H1 (cell line): Measurements from ENCODE around the gene RAB40A. TPM values are rescaled to one million over a fixed set of nuclear protein-coding genes. Genes with fewer than 3 reads are reported as not detected.

Experiments used
- CTCF ChIA-PET: fragments of 300-600 bp; sonication (Branson Sonifier 250); formaldehyde crosslinking; loops from one replicate; lab custom pipeline; 2021; ENCODE audit not compliant: partially characterized antibody; lab: Charles Lee
- POLR2A ChIA-PET: fragments of 300-600 bp; sonication (Branson Sonifier 250); formaldehyde crosslinking; loops from one replicate; lab custom pipeline; 2021; ENCODE audit warnings: inconsistent platforms; ENCODE audit not compliant: partially characterized antibody; lab: Charles Lee
- DNase-seq, 2 experiments: peaks; one replicate each; pipeline versions ENCODE4 v3.0.0 to v3.0.0-alpha.2; 2010 to 2022; ENCODE audit warnings: low spot score in 2 of 2, low read depth in 1 of 2, mixed read lengths in 1 of 2
- FAIRE-seq: peaks from 2 replicates; lab custom pipeline; 2011; peaks lifted over from hg19 to GRCh38; lab: Jason Lieb, UNC
- H2AFZ ChIP-seq: 2 replicates; pipeline ENCODE4 v1.8.1; 2012; ENCODE audit warnings: low read length, inconsistent platforms
- H2AK5ac ChIP-seq: 2 replicates; pipeline ENCODE4 v1.6.1; 2013; ENCODE audit warnings: low read depth, low read length
- H2BK120ac ChIP-seq: replicated peaks from 2 replicates; pipeline ENCODE3; 2013; ENCODE audit warnings: low read depth, low read length, inconsistent platforms
- H2BK12ac ChIP-seq: 2 replicates; pipeline ENCODE4 v1.6.1; 2013; ENCODE audit warnings: low read depth, low read length
- H2BK15ac ChIP-seq: 2 replicates; pipeline ENCODE4 v1.6.1; 2013; ENCODE audit warnings: low read length
- H2BK20ac ChIP-seq: 2 replicates; pipeline ENCODE4 v1.6.1; 2013; ENCODE audit warnings: low read length
- H2BK5ac ChIP-seq: 2 replicates; pipeline ENCODE4 v1.6.1; 2013; ENCODE audit warnings: low read depth, low read length
- H3K14ac ChIP-seq: 2 replicates; pipeline ENCODE4 v1.6.1; 2013; ENCODE audit warnings: inconsistent platforms; ENCODE audit not compliant: insufficient read length
- H3K18ac ChIP-seq: 2 replicates; pipeline ENCODE4 v1.6.1; 2013; ENCODE audit warnings: low read length; ENCODE audit errors: extremely low read depth
- H3K23ac ChIP-seq: 2 replicates; pipeline ENCODE4 v1.6.1; 2013; ENCODE audit warnings: inconsistent platforms; ENCODE audit not compliant: insufficient read length
- H3K23me2 ChIP-seq: 2 replicates; pipeline ENCODE4 v1.6.1; 2013; ENCODE audit warnings: low read depth, low read length
- H3K27ac ChIP-seq: 2 replicates; pipeline ENCODE4 v1.6.1; 2011; ENCODE audit warnings: low read depth, low read length, inconsistent platforms
- H3K27me3 ChIP-seq, 4 experiments: replicated peaks in 1 of 4; 1 replicate in 1 of 4; 2 replicates in 3 of 4; pipeline versions ENCODE4 v1.6.1 to v1.8.1; 2011 to 2013; ENCODE audit warnings: low read length in 3 of 4, mild to moderate bottlenecking in 3 of 4, inconsistent platforms in 2 of 4, mixed read lengths in 2 of 4, moderate library complexity in 1 of 4; ENCODE audit not compliant: control insufficient read depth in 3 of 4, insufficient read depth in 3 of 4; ENCODE audit errors: extremely low read depth in 1 of 4
- H3K36me3 ChIP-seq, 4 experiments: 2 replicates each; pipeline versions ENCODE4 v1.6.1 to v1.8.1; 2011 to 2013; ENCODE audit warnings: mild to moderate bottlenecking in 4 of 4, low read length in 3 of 4, moderate library complexity in 2 of 4, control low read depth in 1 of 4, inconsistent platforms in 1 of 4; ENCODE audit not compliant: insufficient read depth in 4 of 4, control insufficient read depth in 2 of 4
- H3K4ac ChIP-seq: replicated peaks from 2 replicates; pipeline ENCODE3; 2013; ENCODE audit warnings: low read length, low read depth, mixed read lengths, inconsistent platforms; ENCODE audit not compliant: insufficient read length
- H3K4me1 ChIP-seq, 4 experiments: replicated peaks in 1 of 4; 1 replicate in 1 of 4; 2 replicates in 3 of 4; pipeline versions ENCODE4 v1.6.1 to v1.8.1; 2011 to 2013; ENCODE audit warnings: low read length in 3 of 4, inconsistent platforms in 2 of 4, mixed read lengths in 1 of 4; ENCODE audit not compliant: insufficient read depth in 4 of 4, control insufficient read depth in 3 of 4
- H3K4me2 ChIP-seq, 2 experiments: 2 replicates each; pipeline versions ENCODE4 v1.6.1 to v1.8.1; 2011 to 2013; ENCODE audit warnings: low read depth in 2 of 2, low read length in 2 of 2, control low read depth in 1 of 2, inconsistent platforms in 1 of 2, mild to moderate bottlenecking in 1 of 2; ENCODE audit not compliant: insufficient read depth in 1 of 2
- H3K4me3 ChIP-seq, 4 experiments: fragments of 200-600, 300-600 bp in 1 of 4; sonication (generic), shearing (Covaris generic), sonication (Bioruptor Twin) in 1 of 4; 2 replicates each; pipeline versions ENCODE4 v1.5.1 to v1.8.1; 2011 to 2016; ENCODE audit warnings: low read length in 4 of 4, low read depth in 3 of 4, control low read depth in 2 of 4, inconsistent platforms in 2 of 4, mild to moderate bottlenecking in 2 of 4, mixed read lengths in 1 of 4, moderate library complexity in 1 of 4; ENCODE audit not compliant: insufficient read depth in 2 of 4; ENCODE audit errors: extremely low read depth in 1 of 4
- H3K56ac ChIP-seq: replicated peaks from 2 replicates; pipeline ENCODE3; 2013; ENCODE audit warnings: low read depth, mild to moderate bottlenecking, mixed read lengths, low read length, inconsistent platforms; ENCODE audit not compliant: insufficient read length
- H3K79me1 ChIP-seq: 2 replicates; pipeline ENCODE4 v1.6.1; 2013; ENCODE audit warnings: low read depth, low read length, control low read depth
- H3K79me2 ChIP-seq, 2 experiments: 2 replicates each; pipeline versions ENCODE4 v1.6.1 to v1.8.1; 2012 to 2013; ENCODE audit warnings: low read length in 2 of 2, mild to moderate bottlenecking in 2 of 2, inconsistent platforms in 1 of 2; ENCODE audit not compliant: insufficient read depth in 2 of 2, control insufficient read depth in 1 of 2
- H3K9ac ChIP-seq, 4 experiments: replicated peaks in 1 of 4; 1 replicate in 1 of 4; 2 replicates in 3 of 4; pipeline versions ENCODE4 v1.6.1 to v1.8.1; 2011 to 2013; ENCODE audit warnings: low read depth in 3 of 4, low read length in 3 of 4, control low read depth in 2 of 4, mild to moderate bottlenecking in 2 of 4, moderate library complexity in 2 of 4, inconsistent platforms in 1 of 4; ENCODE audit errors: extremely low read depth in 1 of 4
- H3K9me3 ChIP-seq, 2 experiments: 2 replicates each; pipeline versions ENCODE4 v1.6.1 to v1.8.1; 2012 to 2013; ENCODE audit warnings: mild to moderate bottlenecking in 2 of 2, moderate library complexity in 2 of 2, control low read depth in 1 of 2, inconsistent platforms in 1 of 2, low read depth in 1 of 2, low read length in 1 of 2, mixed read lengths in 1 of 2; ENCODE audit not compliant: insufficient read depth in 2 of 2
- H4K20me1 ChIP-seq, 2 experiments: replicated peaks in 1 of 2; 2 replicates each; pipeline versions ENCODE3 to v1.8.1; 2011 to 2013; ENCODE audit warnings: inconsistent platforms in 2 of 2, low read length in 2 of 2, mild to moderate bottlenecking in 1 of 2; ENCODE audit not compliant: insufficient read depth in 2 of 2, control insufficient read depth in 1 of 2
- H4K5ac ChIP-seq: 2 replicates; pipeline ENCODE4 v1.6.1; 2013; ENCODE audit warnings: low read length, low read depth, mixed read lengths, inconsistent platforms; ENCODE audit not compliant: insufficient read length
- H4K8ac ChIP-seq: 2 replicates; pipeline ENCODE4 v1.8.0; 2013; ENCODE audit warnings: mild to moderate bottlenecking, moderate library complexity, low read length, inconsistent platforms; ENCODE audit not compliant: insufficient read depth; ENCODE audit errors: extremely low read depth
- H4K91ac ChIP-seq: replicated peaks from 2 replicates; pipeline ENCODE3; 2013; ENCODE audit warnings: low read length, mixed read lengths, inconsistent platforms; ENCODE audit not compliant: insufficient read length
- CEBPB ChIP-seq: IDR thresholded peaks from 2 replicates; pipeline ENCODE4 v1.6.1; 2012; ENCODE audit warnings: low read depth, low read length
- CHD2 ChIP-seq: IDR thresholded peaks from 2 replicates; pipeline ENCODE4 v1.6.1; 2012; ENCODE audit warnings: low read length, improper control_type of control experiment
- JUND ChIP-seq: IDR thresholded peaks from 2 replicates; pipeline ENCODE4 v1.6.1; 2011; ENCODE audit warnings: mild to moderate bottlenecking, improper control_type of control experiment, low read length
- RXRA ChIP-seq: IDR thresholded peaks from 2 replicates; pipeline ENCODE4 v1.6.1; 2011; ENCODE audit warnings: low read depth, mild to moderate bottlenecking, low read length, moderate library complexity; ENCODE audit not compliant: insufficient read depth
- SIRT6 ChIP-seq: IDR thresholded peaks from one replicate; pipeline ENCODE4 v1.7.1; 2012; ENCODE audit warnings: low read length, inconsistent platforms
- TCF12 ChIP-seq: IDR thresholded peaks from 2 replicates; pipeline ENCODE4 v1.6.1; 2011; ENCODE audit warnings: low read depth, mild to moderate bottlenecking, low read length
- WGBS, 2 experiments: shearing (Covaris generic) in 1 of 2; methylation state at CpG; one replicate each; pipeline versions ENCODE4 v1.1.6 to v1.1.7; 2013 to 2015; ENCODE audit warnings: low lambda C conversion rate in 2 of 2, mixed read lengths in 2 of 2, inconsistent platforms in 1 of 2, low coverage in 1 of 2, missing lambda C conversion rate in 1 of 2; ENCODE audit not compliant: insufficient replicate concordance in 2 of 2, insufficient coverage in 1 of 2, insufficient read length in 1 of 2; ENCODE audit errors: extremely low coverage in 1 of 2, missing lambda C conversion rate in 1 of 2; 5-methylcytosine and 5-hydroxymethylcytosine counted together
- polyA plus RNA-seq, 7 experiments: library from polyadenylated mRNA; depleted of rRNA in 3 of 7; stranded (reverse) in 5 of 7; unstranded in 2 of 7; fragments of >200 nt in 5 of 7; fragments of 200-250 nt in 2 of 7; gene quantifications; 1 replicate in 5 of 7; 2 replicates in 1 of 7; 4 replicates in 1 of 7; pipeline versions ENCODE4 v1.2.1 to v1.2.3, GENCODE V29; 2011 to 2013; ENCODE audit warnings: missing spikeins in 2 of 7, mixed read lengths in 2 of 7
- total RNA-seq: library from RNA; stranded (reverse); fragmentation: NEBNext Ultra II Directional; extraction: Animal tissue kit (Norgen Biotek cat#: 25700); gene quantifications from 2 replicates; pipeline ENCODE4 v1.2.1, GENCODE V29; 2021
- TF ChIP-seq, protein P1 (sequence below): IDR thresholded peaks from 2 replicates; pipeline ENCODE4 v1.6.1; 2011; ENCODE audit warnings: low read depth, mild to moderate bottlenecking, low read length; ENCODE audit not compliant: insufficient read depth
- TF ChIP-seq, protein P2 (sequence below): IDR thresholded peaks from 2 replicates; pipeline ENCODE4 v1.6.1; 2011; ENCODE audit warnings: low read length, improper control_type of control experiment
- TF ChIP-seq, protein P3 (sequence below), 3 experiments: IDR thresholded peaks; 1 replicate in 2 of 3; 2 replicates in 1 of 3; pipeline versions ENCODE4 v1.5.1 to v1.6.1; 2011; ENCODE audit warnings: low read length in 3 of 3, mild to moderate bottlenecking in 3 of 3, inconsistent platforms in 2 of 3, low read depth in 1 of 3, moderate library complexity in 1 of 3; ENCODE audit not compliant: insufficient read depth in 1 of 3; ENCODE audit errors: control extremely low read depth in 1 of 3
- TF ChIP-seq, protein P4 (sequence below): IDR thresholded peaks from 2 replicates; pipeline ENCODE4 v1.6.1; 2012; ENCODE audit warnings: inconsistent platforms

The RAB40A gene
- total and polyA plus RNA-seq, 2 of the 8 experiments (the other 6 are each of a cell fraction or from before 2014, with no cell fraction given): 0.09 to 0.21 TPM

DNA sequence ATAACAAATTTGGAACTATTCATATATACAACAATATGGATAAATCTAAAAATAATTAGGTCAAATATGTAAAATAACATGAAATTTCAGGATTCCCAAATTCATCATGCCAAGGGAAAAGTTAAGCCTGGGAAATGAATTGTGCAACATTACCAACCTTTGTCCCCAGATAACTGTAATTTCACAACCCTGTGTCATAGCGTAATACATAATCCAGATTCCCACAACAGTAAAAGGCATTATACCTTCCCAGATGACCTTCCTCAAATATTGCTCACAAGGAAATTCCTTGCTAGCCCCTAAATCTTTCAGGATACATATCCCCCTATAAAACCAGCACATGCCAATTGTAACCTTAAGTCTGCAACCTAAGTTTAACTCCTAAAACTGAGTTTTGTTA, 32.9 kb upstream of the RAB40A start:
- DNase-seq (no peak), FAIRE-seq (no peak)
- no peaks in the 10 kb centered on the region for H3K79me1 ChIP-seq
- no peak overlapping the region for H3K27ac ChIP-seq
- H2AFZ ChIP-seq: no peak overlapping the region
- H2BK12ac ChIP-seq: no peak overlapping the region
- no peaks in the 10 kb centered on the region; a peak in 1 of 7 replicates for H3K4me1 ChIP-seq
- H3K4ac ChIP-seq: no peak overlapping the region
- no peak overlapping the region for H3K14ac ChIP-seq
- POLR2A ChIA-PET: no interaction called here
- no peak overlapping the region for H2BK5ac ChIP-seq
- no peaks in the 10 kb centered on the region for H3K27me3 ChIP-seq
- no peaks in the 10 kb centered on the region for H4K20me1 ChIP-seq
- H3K9me3 ChIP-seq: no peaks in the 10 kb centered on the region
- CTCF ChIA-PET: no interaction called here
- H3K4me3 ChIP-seq: no peak overlapping the region
- no peaks in the 10 kb centered on the region for H3K79me2 ChIP-seq
- no peak overlapping the region for H2BK120ac ChIP-seq
- no peak overlapping the region for H4K5ac ChIP-seq
- H2BK15ac ChIP-seq: no peak overlapping the region
- H3K9ac ChIP-seq: no peak overlapping the region
- no peak overlapping the region for H2BK20ac ChIP-seq
- no peak overlapping the region for H2AK5ac ChIP-seq
- no peak overlapping the region for H4K91ac ChIP-seq
- H4K8ac ChIP-seq: no peak overlapping the region
- no peak overlapping the region for H3K56ac ChIP-seq
- no peak overlapping the region for H3K4me2 ChIP-seq
- no peak overlapping the region for H3K18ac ChIP-seq
- H3K23ac ChIP-seq: no peak overlapping the region
- no peaks in the 10 kb centered on the region for H3K36me3 ChIP-seq
- 90% methylated on average over 1 of the region's 1 CpG; no CpG with 5 or more reads in 1 of the 2 experiments for WGBS, 2 experiments
- H3K23me2 ChIP-seq: no peaks in the 10 kb centered on the region
- TF ChIP-seq, protein P1, sequence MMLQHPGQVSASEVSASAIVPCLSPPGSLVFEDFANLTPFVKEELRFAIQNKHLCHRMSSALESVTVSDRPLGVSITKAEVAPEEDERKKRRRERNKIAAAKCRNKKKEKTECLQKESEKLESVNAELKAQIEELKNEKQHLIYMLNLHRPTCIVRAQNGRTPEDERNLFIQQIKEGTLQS: no peak
- no peak for TF ChIP-seq JUND
- no peak for TF ChIP-seq CHD2
- TF ChIP-seq, protein P2, sequence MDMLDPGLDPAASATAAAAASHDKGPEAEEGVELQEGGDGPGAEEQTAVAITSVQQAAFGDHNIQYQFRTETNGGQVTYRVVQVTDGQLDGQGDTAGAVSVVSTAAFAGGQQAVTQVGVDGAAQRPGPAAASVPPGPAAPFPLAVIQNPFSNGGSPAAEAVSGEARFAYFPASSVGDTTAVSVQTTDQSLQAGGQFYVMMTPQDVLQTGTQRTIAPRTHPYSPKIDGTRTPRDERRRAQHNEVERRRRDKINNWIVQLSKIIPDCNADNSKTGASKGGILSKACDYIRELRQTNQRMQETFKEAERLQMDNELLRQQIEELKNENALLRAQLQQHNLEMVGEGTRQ: no peak
- TF ChIP-seq SIRT6: no peak
- no peak for TF ChIP-seq TCF12
- TF ChIP-seq, protein P3, sequence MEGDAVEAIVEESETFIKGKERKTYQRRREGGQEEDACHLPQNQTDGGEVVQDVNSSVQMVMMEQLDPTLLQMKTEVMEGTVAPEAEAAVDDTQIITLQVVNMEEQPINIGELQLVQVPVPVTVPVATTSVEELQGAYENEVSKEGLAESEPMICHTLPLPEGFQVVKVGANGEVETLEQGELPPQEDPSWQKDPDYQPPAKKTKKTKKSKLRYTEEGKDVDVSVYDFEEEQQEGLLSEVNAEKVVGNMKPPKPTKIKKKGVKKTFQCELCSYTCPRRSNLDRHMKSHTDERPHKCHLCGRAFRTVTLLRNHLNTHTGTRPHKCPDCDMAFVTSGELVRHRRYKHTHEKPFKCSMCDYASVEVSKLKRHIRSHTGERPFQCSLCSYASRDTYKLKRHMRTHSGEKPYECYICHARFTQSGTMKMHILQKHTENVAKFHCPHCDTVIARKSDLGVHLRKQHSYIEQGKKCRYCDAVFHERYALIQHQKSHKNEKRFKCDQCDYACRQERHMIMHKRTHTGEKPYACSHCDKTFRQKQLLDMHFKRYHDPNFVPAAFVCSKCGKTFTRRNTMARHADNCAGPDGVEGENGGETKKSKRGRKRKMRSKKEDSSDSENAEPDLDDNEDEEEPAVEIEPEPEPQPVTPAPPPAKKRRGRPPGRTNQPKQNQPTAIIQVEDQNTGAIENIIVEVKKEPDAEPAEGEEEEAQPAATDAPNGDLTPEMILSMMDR (IDR thresholded peaks at IDR 0.05; ENCODE audit: control extremely low read depth in 1 of 3, insufficient read depth in 1 of 3, low read depth in 1 of 3, low read length in 3 of 3): no peak
- TF ChIP-seq CEBPB: no peak
- TF ChIP-seq, protein P4, sequence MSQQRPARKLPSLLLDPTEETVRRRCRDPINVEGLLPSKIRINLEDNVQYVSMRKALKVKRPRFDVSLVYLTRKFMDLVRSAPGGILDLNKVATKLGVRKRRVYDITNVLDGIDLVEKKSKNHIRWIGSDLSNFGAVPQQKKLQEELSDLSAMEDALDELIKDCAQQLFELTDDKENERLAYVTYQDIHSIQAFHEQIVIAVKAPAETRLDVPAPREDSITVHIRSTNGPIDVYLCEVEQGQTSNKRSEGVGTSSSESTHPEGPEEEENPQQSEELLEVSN: no peak
- no peak for TF ChIP-seq RXRA
